Activated naive CD4-positive, alpha-beta T cell treated with anti-CD3 and anti-CD28 coated beads, Interleukin-2, amount 10 ng/mL, durations not matched to agents 7 days and 5 days (primary cell): ENCODE results near the gene USP17L26.
A peak's percentile ranks its signal among the peaks of the same experiment; 100 is the strongest.
"Not testable (repeated sequence)": the region's sequence is repeated elsewhere in the genome, so short reads cannot be mapped to it uniquely, and the experiment has no call there.

Experiments used
- CTCF ChIA-PET: fragments of 350-600 bp; sonication (Branson Sonifier 250); formaldehyde crosslinking; loops from one replicate; lab custom pipeline; 2021; ENCODE audit warnings: antibody characterized with exemption; lab: Charles Lee
- DNase-seq: peaks from one replicate; pipeline ENCODE4 v3.0.0-alpha.2; 2020
- H3K27ac Mint-ChIP-seq: one replicate; pipeline ENCODE4 v1.8.0; 2021; ENCODE audit warnings: mild to moderate bottlenecking, moderate library complexity, mixed read lengths
- H3K27me3 Mint-ChIP-seq: one replicate; pipeline ENCODE4 v1.8.0; 2021; ENCODE audit warnings: mild to moderate bottlenecking, mixed read lengths
- H3K36me3 Mint-ChIP-seq: one replicate; pipeline ENCODE4 v1.8.0; 2021; ENCODE audit warnings: mixed read lengths
- H3K4me1 Mint-ChIP-seq: one replicate; pipeline ENCODE4 v1.8.0; 2021; ENCODE audit warnings: mixed read lengths
- H3K4me3 Mint-ChIP-seq: one replicate; pipeline ENCODE4 v1.8.0; 2021; ENCODE audit warnings: mild to moderate bottlenecking, moderate library complexity, mixed read lengths
- H3K9me3 Mint-ChIP-seq: one replicate; pipeline ENCODE4 v1.8.0; 2021; ENCODE audit warnings: mixed read lengths

USP17L26 gene

GRCh38 chr4:9334358-9334757 is at the start of gene USP17L26:
TSS of gene USP17L26 (plus strand) at chr4:9334658. CDS start at chr4:9334658, 0 bp downstream.
- CTCF ChIA-PET, H3K4me3 Mint-ChIP-seq, H3K4me1 Mint-ChIP-seq, DNase-seq, H3K36me3 Mint-ChIP-seq, H3K9me3 Mint-ChIP-seq, H3K27ac Mint-ChIP-seq, H3K27me3 Mint-ChIP-seq: not testable (repeated sequence)

GRCh38 chr4:9324191-9324590 is 10.3 kb upstream of the USP17L26 start:
- H3K9me3 Mint-ChIP-seq, H3K27me3 Mint-ChIP-seq, DNase-seq, CTCF ChIA-PET, H3K36me3 Mint-ChIP-seq, H3K27ac Mint-ChIP-seq, H3K4me1 Mint-ChIP-seq, H3K4me3 Mint-ChIP-seq: not testable (repeated sequence)

GRCh38 chr4:9324865-9325264 is 9.6 kb upstream of the USP17L26 start, which contains the start of gene USP17L24:
TSS of gene USP17L24 (plus strand) at chr4:9325165. CDS start at chr4:9325165, 0 bp downstream.
- DNase-seq, CTCF ChIA-PET, H3K4me3 Mint-ChIP-seq, H3K36me3 Mint-ChIP-seq, H3K27ac Mint-ChIP-seq, H3K27me3 Mint-ChIP-seq, H3K4me1 Mint-ChIP-seq, H3K9me3 Mint-ChIP-seq: not testable (repeated sequence)

- H3K4me3 Mint-ChIP-seq, H3K27ac Mint-ChIP-seq, CTCF ChIA-PET, H3K27me3 Mint-ChIP-seq, DNase-seq, H3K4me1 Mint-ChIP-seq, H3K9me3 Mint-ChIP-seq, H3K36me3 Mint-ChIP-seq: not testable (repeated sequence)
Measured at GRCh38 chr4:9329611-9330010, 4.8 kb upstream of the USP17L26 start, which contains the start of gene USP17L25. TSS of gene USP17L25 (plus strand) at chr4:9329911. CDS start at chr4:9329911, 0 bp downstream.

GRCh38 chr4:9339103-9339502 is 4.6 kb downstream of the USP17L26 start, which contains the start of gene USP17L5:
TSS of gene USP17L5 (plus strand) at chr4:9339403. CDS start at chr4:9339403, 0 bp downstream.
- H3K27ac Mint-ChIP-seq, H3K4me3 Mint-ChIP-seq, CTCF ChIA-PET, H3K27me3 Mint-ChIP-seq, H3K36me3 Mint-ChIP-seq, H3K9me3 Mint-ChIP-seq, DNase-seq, H3K4me1 Mint-ChIP-seq: not testable (repeated sequence)

- H3K36me3 Mint-ChIP-seq, H3K4me3 Mint-ChIP-seq, H3K4me1 Mint-ChIP-seq, CTCF ChIA-PET, DNase-seq, H3K27me3 Mint-ChIP-seq, H3K9me3 Mint-ChIP-seq, H3K27ac Mint-ChIP-seq: not testable (repeated sequence)
Measured at GRCh38 chr4:9343848-9344247, 9.4 kb downstream of the USP17L26 start, which contains the start of gene USP17L27. TSS of gene USP17L27 (plus strand) at chr4:9344148. CDS start at chr4:9344148, 0 bp downstream.

GRCh38 chr4:9348593-9348992 is 14.1 kb downstream of the USP17L26 start, which contains the start of gene USP17L28:
TSS of gene USP17L28 (plus strand) at chr4:9348893. CDS start at chr4:9348893, 0 bp downstream.
- H3K4me1 Mint-ChIP-seq, H3K36me3 Mint-ChIP-seq, CTCF ChIA-PET, H3K4me3 Mint-ChIP-seq, H3K27ac Mint-ChIP-seq, H3K9me3 Mint-ChIP-seq, DNase-seq, H3K27me3 Mint-ChIP-seq: not testable (repeated sequence)

- H3K27ac Mint-ChIP-seq, H3K27me3 Mint-ChIP-seq, H3K9me3 Mint-ChIP-seq, H3K36me3 Mint-ChIP-seq, DNase-seq, H3K4me3 Mint-ChIP-seq, CTCF ChIA-PET, H3K4me1 Mint-ChIP-seq: not testable (repeated sequence)
Measured at GRCh38 chr4:9350866-9351265, 16.4 kb downstream of the USP17L26 start.

- CTCF ChIA-PET, H3K9me3 Mint-ChIP-seq, H3K36me3 Mint-ChIP-seq, DNase-seq, H3K27me3 Mint-ChIP-seq, H3K4me1 Mint-ChIP-seq, H3K27ac Mint-ChIP-seq, H3K4me3 Mint-ChIP-seq: not testable (repeated sequence)
Measured at GRCh38 chr4:9353338-9353737, 18.9 kb downstream of the USP17L26 start, which contains the start of gene USP17L29. TSS of gene USP17L29 (plus strand) at chr4:9353638. CDS start at chr4:9353638, 0 bp downstream.

- H3K36me3 Mint-ChIP-seq, H3K9me3 Mint-ChIP-seq, CTCF ChIA-PET, H3K4me3 Mint-ChIP-seq, H3K4me1 Mint-ChIP-seq, DNase-seq, H3K27ac Mint-ChIP-seq, H3K27me3 Mint-ChIP-seq: not testable (repeated sequence)
Measured at GRCh38 chr4:9362829-9363228, 28.4 kb downstream of the USP17L26 start, which contains the start of gene USP17L30. TSS of gene USP17L30 (plus strand) at chr4:9363129. CDS start at chr4:9363129, 0 bp downstream.

GRCh38 chr4:9379881-9380280 is 45.4 kb downstream of the USP17L26 start:
- not testable (repeated sequence) for DNase-seq, H3K4me1 Mint-ChIP-seq, H3K4me3 Mint-ChIP-seq, H3K36me3 Mint-ChIP-seq, H3K9me3 Mint-ChIP-seq, H3K27ac Mint-ChIP-seq, H3K27me3 Mint-ChIP-seq
- CTCF ChIA-PET = interaction anchor here (0.6 kb wide), 1 partner anchor 572 kb away, joined by 4 read pairs; no protein-coding TSS in a partner anchor

GRCh38 chr4:9381012-9381534 is 46.6 kb downstream of the USP17L26 start:
- H3K27ac Mint-ChIP-seq, H3K27me3 Mint-ChIP-seq, H3K4me1 Mint-ChIP-seq, H3K36me3 Mint-ChIP-seq, H3K9me3 Mint-ChIP-seq, CTCF ChIA-PET: not testable (repeated sequence)
- DNase-seq = peak; percentile 60
- H3K4me3 Mint-ChIP-seq = peak overlapping the region; percentile 48

- peaks cover 4% of the 10 kb centered on the region for H3K27me3 Mint-ChIP-seq
- no peaks in the 10 kb centered on the region for H3K9me3 Mint-ChIP-seq
- H3K4me3 Mint-ChIP-seq = no peak overlapping the region
- H3K36me3 Mint-ChIP-seq = no peaks in the 10 kb centered on the region
- no peak for DNase-seq
- H3K4me1 Mint-ChIP-seq = peaks cover 2% of the 10 kb centered on the region
- CTCF ChIA-PET = no interaction called here
- H3K27ac Mint-ChIP-seq = no peak overlapping the region
Measured at GRCh38 chr4:9384126-9384525, 49.7 kb downstream of the USP17L26 start.
